PFSK-1 (cell line): ENCODE results near the gene COLEC12.

ENCODE experiments used
- POLR2AphosphoS5 ChIP-seq: IDR thresholded peaks from 2 replicates; pipeline ENCODE4 v1.6.1; 2012; ENCODE audit warnings: low read depth, mild to moderate bottlenecking, control low read depth, low read length, moderate library complexity
- SIN3A ChIP-seq: IDR thresholded peaks from 2 replicates; pipeline ENCODE4 v1.6.1; 2012; ENCODE audit warnings: mild to moderate bottlenecking, low read length, moderate library complexity, borderline replicate concordance; ENCODE audit not compliant: insufficient read depth
- TAF1 ChIP-seq: IDR thresholded peaks from 2 replicates; pipeline ENCODE4 v1.6.1; 2012; ENCODE audit warnings: low read length, control low read depth, borderline replicate concordance; ENCODE audit not compliant: insufficient read depth
- TF ChIP-seq, protein P1 (sequence below), 2 experiments: IDR thresholded peaks; 2 replicates each; pipeline versions ENCODE4 v1.6.1 to v1.8.0; 2011 to 2012; ENCODE audit warnings: low read depth in 2 of 2, low read length in 2 of 2, control low read depth in 1 of 2, inconsistent platforms in 1 of 2, mild to moderate bottlenecking in 1 of 2, moderate library complexity in 1 of 2; ENCODE audit not compliant: insufficient read depth in 1 of 2

DNA sequence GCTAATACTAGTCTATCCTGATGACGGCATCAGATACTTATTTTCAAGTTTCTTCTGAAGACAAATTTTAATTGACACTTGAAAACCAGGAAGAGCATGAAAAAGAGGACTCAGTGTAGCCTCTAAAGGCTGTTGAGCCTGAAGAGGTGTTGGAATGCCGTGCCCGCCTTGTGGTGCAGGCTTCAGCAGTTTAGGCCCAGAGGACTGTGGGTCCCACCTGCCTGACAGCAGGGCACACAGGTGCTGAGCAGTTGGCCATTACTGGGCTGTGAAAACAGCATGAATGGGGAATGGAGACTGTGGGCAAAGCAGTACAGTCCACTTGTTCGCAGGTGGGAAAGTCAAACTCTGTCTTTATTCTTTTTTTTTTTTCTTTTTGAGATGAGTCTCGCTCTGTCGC lies 182.9 kb downstream of the COLEC12 start:
- TF ChIP-seq TAF1 (no peak), POLR2AphosphoS5 (no peak), SIN3A (no peak)
- TF ChIP-seq, protein P1, sequence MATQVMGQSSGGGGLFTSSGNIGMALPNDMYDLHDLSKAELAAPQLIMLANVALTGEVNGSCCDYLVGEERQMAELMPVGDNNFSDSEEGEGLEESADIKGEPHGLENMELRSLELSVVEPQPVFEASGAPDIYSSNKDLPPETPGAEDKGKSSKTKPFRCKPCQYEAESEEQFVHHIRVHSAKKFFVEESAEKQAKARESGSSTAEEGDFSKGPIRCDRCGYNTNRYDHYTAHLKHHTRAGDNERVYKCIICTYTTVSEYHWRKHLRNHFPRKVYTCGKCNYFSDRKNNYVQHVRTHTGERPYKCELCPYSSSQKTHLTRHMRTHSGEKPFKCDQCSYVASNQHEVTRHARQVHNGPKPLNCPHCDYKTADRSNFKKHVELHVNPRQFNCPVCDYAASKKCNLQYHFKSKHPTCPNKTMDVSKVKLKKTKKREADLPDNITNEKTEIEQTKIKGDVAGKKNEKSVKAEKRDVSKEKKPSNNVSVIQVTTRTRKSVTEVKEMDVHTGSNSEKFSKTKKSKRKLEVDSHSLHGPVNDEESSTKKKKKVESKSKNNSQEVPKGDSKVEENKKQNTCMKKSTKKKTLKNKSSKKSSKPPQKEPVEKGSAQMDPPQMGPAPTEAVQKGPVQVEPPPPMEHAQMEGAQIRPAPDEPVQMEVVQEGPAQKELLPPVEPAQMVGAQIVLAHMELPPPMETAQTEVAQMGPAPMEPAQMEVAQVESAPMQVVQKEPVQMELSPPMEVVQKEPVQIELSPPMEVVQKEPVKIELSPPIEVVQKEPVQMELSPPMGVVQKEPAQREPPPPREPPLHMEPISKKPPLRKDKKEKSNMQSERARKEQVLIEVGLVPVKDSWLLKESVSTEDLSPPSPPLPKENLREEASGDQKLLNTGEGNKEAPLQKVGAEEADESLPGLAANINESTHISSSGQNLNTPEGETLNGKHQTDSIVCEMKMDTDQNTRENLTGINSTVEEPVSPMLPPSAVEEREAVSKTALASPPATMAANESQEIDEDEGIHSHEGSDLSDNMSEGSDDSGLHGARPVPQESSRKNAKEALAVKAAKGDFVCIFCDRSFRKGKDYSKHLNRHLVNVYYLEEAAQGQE (IDR thresholded peaks at IDR 0.05; ENCODE audit: insufficient read depth in 1 of 2, low read depth in 2 of 2, low read length in 2 of 2): no peak
